ENCODE data around the gene NRTN.

The NRTN gene

DNA sequence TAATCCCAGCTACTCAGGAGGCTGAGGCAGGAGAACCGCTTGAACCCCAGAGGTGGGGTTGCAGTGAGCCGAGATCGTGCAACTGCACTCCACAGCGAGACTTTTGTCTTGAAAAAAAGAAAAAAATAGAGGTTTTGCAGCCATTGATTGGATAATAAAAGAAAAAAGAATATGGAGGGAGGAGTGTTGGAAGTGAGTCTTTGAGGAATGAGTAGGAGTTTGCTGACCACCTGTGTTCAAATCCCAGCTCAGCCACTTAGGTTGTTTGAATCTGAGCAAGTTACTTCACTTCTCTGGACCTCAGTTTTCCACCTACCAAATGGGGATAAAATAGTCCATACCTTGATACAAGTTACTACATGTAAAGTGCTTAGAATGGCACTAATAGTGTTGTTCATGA, 6.2 kb downstream of the NRTN start:
- in situ Hi-C loops (cut with HindIII; ENCODE audit: low sequenced_read_pairs), result no loop called here

DNA sequence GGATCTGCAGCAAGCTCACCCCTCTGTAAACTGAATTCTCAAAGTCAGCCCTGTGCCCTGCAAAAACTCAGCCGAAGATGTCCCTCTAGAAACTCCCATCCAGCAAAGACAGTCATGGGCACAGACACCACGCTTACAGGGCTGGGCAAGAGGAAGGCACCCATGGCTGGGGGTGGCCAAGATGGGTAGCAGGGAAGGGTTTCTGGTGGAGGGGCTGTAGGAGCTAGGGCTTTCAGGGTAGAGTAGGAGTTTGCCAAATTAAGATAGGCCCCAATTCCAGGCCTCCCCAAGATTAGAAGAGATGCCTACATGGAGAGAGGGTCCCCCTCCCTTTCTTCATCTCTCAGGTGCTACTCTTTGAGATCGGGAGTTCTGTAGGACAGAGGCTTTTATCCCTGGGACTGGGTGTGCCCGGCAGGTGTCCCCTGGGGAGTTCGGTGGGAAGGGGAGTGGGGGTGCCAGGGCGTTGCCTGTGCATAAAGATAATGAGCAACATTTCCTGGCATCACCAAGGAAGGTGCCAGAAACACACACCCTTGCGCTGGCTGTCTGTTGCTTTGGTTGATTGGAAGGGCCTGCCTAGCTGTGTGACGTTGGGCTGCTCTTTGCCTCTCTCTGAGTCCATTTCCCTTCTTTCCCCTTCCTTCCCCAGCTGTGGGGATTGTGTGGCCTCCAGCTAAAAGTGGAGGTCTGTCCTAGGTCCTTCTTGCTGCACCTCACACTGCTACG, 9.4 kb downstream of the NRTN start:
- in situ Hi-C loops (cut with HindIII; ENCODE audit: low sequenced_read_pairs), result no loop called here

DNA sequence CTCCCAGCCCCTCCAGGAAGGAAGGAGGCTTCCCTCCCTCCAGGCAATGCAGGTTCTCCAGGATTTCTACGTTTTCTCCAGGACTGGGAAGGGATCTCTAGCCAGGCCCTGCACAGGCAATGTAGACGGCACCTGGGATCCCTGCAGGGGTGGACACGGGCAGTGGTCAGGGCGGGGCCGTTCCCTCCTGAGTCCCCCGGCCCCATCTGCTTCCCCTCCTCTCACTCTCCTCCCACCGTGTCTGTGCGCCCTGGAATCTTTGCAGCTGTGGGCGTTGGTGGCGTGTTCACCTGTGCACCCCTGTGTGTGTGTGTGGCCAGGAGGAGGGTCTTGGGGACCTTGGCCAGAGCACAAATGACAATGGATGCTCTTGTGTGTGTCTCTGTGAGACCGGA, 10.0 kb downstream of the NRTN start:
- in situ Hi-C loops (cut with HindIII; ENCODE audit: low sequenced_read_pairs), result no loop called here

DNA sequence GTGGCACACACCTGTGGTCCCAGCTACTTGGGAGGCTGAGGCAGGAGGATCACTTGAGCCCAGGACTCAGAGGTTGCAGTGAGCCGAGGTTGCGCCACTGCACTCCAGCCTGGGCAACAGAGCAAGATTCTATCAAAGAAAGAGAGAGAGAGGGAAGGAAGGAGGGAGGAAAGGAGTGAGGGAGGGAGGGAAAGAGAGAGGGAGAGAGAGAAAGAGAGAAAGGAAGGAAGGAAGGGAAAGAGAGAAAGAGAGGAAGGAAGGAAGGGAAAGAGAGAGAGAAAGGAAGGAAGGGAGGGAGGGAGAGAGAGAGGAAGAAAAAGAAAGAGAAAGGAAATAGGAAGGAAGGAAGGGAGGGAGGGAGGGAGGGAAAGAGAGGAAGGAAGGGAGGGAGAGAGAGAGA, 12.4 kb downstream of the NRTN start:
- in situ Hi-C loops (cut with HindIII; ENCODE audit: low sequenced_read_pairs), result no loop called here

DNA sequence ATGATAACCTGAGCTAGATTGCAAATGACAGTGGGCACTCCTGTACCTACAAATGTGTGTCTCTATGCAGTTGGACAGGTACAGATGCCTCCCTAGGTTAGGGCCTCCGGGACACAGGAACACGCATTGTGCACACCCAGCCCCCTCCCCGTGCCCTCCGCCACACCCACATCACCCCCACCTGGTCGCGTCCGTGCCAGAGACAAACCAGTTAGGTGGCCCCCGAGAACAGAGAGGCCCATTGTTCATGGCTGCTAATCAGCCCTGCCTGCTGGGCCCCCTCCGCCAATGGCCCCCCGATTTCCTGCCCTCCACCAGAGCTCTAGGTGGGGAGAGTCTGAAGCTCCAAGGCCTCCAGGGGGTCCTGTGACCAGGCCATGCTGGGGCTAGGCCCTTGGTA, 13.7 kb downstream of the NRTN start:
- in situ Hi-C loops (cut with HindIII; ENCODE audit: low sequenced_read_pairs), result no loop called here

DNA sequence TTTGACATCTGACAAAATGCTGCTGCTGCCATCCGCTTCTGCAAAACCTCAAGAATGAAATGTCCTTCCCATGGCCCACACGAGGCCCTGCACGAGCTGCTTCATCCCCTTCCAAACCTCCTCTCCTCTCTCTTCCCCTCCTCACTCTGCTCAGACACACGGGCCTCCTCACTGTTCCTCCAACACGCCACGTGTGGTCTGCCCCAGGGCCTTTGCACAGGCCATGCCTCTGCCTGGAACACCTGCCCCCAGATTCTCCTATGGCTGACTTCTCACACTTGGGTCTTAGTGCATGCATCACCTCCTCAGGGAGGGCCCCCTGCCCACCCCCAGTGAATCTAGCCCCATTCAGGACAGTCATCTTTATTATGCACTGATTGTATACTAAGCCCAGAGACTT, 15.9 kb downstream of the NRTN start:
- in situ Hi-C loops (cut with HindIII; ENCODE audit: low sequenced_read_pairs), result no loop called here

DNA sequence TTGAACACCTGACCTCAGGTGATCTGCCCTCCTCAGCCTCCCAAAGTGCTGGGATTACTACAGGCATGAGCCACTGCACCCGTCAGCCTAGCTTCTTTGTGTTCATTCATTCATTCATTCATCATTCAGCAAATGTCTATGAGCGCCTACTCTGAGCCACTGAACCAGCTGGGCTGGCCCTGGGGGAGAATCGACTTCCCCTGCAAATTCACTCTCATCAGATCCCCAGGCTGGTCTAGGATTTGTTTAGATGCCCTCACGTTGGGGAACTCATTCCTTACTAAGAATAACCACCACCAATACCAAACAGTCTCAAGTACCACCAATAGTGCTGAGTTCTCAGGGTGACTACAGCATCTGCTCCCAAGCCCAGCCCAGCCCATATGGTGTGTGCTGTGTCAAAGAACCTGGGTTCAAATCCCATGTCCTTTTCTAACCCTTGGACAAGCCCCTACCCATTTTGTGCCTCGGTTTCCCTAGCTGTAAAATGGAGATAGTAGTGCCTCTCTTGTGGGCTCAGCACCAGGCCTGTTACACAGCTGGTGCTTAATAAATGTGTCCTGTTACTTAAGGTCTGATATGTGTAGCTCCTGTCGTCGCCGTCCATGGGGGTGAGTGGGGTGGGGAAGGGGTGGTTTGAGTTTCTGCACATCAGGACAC, 16.8 kb downstream of the NRTN start:
- in situ Hi-C loops (cut with HindIII; ENCODE audit: low sequenced_read_pairs), result no loop called here

DNA sequence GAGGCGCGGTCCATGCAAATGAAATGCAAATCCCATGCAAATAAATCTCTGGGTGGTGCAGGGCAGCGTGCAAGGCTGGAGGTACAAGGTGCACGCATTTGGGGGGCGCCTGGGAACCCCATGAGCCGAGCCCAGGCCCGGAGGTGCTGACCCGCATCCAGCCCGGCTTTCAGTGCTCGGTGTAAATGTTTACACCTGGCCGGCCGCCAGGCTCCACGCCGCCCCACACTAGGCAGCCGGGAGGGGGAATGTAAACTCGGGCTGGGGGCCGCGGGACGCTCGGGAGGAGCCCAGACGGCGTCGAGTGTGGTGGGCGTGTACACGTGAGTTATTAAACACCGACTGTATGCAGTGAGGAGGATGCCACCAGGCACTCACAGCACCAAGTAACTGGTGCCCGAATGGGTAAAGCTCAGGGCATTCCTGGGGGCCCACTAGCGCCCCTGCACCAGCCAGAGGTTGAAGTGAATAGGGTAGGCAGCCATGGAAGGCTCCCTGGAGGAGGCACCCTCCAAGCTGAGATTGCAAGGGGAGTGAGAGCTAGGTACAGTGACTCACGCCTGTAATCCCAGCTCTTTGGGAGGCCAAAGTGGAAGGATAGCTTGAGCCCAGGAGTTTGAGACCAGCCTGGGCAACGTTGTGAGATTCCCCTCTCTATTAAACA, 17.4 kb downstream of the NRTN start:
- in situ Hi-C loops (cut with HindIII; ENCODE audit: low sequenced_read_pairs), result no loop called here

DNA sequence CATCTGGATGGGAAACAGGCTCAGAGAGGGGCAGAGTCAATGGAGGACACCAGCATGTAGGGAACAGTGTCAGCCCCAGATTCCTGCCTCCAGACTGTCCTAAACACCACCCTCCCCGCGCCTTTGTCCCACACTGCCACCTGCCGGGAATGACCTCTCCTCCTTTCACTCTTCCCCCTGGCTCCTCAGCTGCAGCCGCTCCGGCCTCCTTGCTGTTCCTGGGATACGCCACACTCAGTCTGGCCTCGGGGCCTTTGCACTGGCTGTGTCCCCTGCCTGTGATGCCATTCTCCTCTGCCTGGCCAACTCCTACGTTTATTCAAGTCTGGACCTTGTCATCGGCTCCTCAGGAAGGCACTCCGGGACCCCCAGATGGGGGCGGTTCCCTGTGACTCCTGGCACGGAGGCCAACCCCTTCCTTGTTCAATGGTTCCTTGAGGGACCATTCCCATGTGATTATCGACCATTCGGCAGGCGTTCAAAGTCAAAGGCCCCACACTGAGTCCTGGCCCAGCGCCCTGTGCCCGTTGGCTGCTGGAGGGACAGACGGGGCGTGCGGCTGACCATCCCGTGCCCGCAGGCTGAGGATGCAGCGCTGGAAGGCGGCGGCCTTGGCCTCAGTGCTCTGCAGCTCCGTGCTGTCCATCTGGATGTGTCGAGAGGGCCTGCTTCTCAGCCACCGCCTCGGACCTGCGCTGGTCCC, 18.9 kb downstream of the NRTN start:
- in situ Hi-C loops (cut with HindIII; ENCODE audit: low sequenced_read_pairs), result no loop called here

DNA sequence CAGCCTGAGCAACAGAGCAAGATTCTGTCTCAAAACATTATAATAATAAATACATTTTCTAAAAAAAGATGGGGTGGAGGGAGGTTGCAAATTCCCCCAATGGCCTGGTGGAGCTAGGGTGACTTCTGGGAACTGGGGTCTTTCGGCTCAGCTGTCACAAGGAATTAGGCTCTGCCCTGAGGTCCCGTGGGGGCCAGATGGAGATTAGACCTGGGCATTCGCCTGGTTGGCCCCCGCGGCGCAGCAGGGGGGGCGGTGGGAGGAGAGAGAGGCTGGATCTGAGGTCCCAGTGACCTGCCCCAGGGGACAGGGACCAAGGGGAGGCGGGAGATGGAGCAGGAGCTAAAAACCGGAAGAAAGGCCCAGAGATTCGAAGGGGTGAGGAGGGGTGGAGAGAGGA, 19.9 kb downstream of the NRTN start:
- in situ Hi-C loops (cut with HindIII; ENCODE audit: low sequenced_read_pairs), result no loop called here

DNA sequence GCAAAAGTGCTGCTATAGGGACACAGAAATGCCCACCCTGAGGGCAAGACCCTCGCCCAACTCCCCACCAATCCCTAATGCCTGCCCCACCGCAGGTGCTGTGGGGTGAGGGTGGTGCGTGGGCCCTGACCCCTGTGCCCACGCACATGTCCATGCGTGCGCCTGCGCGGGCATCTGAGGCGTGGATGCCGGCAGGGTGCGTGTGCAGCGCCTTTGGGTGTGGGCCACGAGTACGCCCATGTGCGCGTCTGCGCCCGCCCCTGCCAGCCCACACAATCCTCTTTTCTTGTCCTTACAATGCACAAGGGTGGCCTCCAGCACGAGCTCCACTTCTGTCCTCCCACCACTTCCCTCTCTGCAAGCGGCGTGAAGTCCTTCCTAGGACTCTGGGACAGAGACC, 20.3 kb downstream of the NRTN start:
- in situ Hi-C loops (cut with HindIII; ENCODE audit: low sequenced_read_pairs), result no loop called here

DNA sequence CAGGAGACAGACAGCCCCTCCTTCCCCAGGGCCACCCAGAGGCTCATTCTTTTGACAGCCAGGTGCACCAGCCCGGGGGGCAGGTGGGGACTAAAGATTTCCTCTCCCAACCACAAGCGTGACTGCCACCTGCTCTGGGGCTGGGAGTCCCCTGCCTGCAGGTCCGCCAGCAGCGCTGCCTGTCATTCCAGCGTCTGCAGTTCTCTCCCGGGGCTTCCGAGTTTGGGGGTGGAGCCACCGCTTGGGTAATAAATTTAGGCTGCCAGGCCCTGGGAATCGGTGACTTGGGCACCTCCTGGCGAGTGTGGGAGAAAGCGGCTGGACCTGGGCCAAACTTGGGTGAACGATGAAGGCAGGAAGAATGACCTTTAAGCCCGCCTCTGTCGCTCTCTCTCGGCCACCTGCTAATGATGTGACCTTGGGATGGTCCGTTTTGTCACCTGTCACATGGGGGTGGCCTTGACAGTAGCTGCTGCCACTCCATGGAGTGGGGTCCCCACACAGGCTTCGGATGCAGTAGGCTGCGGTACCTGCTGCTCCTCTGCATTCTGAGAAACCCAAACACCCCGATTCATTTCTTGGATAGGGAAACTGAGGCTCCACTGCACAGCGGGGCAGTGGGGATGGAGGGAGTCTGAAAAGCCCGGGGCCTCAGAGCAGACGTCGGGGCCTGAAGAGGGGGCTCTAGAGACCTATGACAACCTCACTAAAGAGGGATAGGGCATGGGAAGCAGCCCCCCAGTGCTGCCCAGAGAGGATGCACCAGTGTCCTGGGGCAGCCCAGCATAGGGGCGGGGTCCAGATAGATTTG, 21.9 kb downstream of the NRTN start:
- in situ Hi-C loops (cut with HindIII; ENCODE audit: low sequenced_read_pairs), result no loop called here

DNA sequence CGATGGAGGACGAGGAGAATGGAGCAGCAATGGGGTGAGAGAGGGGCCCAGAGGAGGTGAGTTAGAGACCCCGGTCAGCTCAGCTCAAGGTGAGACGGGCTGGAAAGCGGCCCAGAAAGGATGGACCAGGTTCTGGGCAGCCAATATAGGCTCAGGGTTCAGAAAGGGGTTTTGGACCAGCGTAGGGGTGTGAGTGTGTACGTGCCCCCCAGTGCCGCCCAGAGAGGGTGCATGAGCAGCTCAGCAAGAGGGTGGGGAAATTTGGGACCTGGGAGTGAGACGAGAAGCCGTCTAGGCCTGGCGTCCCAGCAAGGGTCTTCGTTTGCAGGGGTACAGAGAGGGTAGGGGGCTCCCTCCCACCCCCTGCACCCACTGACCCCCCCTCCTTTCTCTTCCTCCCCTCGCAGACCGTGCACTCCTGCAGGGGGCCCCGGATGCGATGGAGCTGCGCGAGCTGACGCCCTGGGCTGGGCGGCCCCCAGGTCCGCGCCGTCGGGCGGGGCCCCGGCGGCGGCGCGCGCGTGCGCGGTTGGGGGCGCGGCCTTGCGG, 22.5 kb downstream of the NRTN start:
- in situ Hi-C loops (cut with HindIII; ENCODE audit: low sequenced_read_pairs), result no loop called here

DNA sequence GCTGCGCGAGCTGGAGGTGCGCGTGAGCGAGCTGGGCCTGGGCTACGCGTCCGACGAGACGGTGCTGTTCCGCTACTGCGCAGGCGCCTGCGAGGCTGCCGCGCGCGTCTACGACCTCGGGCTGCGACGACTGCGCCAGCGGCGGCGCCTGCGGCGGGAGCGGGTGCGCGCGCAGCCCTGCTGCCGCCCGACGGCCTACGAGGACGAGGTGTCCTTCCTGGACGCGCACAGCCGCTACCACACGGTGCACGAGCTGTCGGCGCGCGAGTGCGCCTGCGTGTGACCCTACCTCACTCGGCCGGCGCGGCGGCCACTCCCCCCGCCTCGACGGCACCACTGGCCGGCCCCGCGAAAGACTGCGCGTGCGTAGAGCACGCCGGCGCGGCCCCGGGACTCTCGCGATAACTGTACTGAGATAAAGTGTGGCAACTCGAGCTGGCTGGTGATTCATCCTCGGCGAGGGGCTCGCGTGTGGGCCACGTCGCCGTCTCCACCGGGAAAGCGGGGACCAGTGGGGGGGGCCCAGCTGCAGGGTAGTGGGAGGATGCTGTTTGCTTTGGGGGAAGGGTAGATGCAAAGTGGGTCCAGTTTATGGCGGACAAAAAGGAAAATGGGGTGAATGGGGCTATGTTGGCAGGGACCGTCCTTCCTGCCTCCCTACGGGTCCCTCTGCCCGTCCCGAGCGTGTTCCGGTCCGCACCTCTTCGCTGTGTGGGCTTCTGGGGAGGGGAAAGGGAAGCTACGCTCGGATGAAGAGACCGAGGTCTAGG, 23.2 kb downstream of the NRTN start:
- in situ Hi-C loops (cut with HindIII; ENCODE audit: low sequenced_read_pairs), result no loop called here

DNA sequence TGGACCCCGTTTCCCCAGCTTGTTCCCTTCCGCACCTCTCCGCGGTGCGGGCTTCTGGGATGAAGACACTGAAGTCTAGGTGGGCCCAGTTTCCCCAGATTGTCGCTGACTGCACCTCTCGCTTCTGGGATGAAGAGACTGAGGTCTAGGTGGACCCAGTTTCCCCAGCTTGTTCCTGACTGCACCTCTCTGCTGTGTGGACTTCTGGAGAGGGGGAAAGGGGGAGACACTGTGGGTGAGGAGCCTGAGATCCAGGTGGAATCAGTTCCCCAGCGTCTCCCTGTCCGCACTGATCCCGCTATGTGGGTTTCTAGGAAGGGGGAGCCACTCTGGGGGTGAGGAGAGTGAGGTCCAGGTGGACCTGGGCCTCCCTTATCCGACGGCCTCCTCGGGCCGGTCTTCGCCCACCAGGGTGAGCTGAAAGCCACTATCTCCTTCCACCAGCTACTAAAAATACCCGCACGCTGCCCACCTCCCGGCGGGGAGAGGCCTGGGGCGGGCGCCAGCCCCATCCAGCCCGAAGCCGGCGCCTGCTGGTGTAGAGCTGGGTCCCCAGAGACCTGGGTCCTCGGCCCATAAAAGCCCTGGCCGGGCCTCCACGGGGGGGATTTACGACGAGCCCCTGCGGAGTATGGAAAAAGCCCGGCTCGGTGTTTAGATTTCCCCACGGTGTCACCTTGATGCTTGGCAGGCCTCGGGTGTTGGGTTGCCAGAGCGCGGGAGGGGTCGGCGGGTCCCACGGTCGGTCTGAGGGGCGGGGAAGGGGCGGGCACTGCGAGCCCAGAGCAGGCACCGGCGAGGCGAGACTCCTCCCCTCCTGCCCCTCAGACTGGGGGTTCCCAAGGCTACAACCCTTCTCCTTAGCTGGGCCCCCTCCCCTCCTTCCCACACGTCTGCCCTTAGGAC, 24.0 kb downstream of the NRTN start:
- in situ Hi-C loops (cut with HindIII; ENCODE audit: low sequenced_read_pairs), result no loop called here

DNA sequence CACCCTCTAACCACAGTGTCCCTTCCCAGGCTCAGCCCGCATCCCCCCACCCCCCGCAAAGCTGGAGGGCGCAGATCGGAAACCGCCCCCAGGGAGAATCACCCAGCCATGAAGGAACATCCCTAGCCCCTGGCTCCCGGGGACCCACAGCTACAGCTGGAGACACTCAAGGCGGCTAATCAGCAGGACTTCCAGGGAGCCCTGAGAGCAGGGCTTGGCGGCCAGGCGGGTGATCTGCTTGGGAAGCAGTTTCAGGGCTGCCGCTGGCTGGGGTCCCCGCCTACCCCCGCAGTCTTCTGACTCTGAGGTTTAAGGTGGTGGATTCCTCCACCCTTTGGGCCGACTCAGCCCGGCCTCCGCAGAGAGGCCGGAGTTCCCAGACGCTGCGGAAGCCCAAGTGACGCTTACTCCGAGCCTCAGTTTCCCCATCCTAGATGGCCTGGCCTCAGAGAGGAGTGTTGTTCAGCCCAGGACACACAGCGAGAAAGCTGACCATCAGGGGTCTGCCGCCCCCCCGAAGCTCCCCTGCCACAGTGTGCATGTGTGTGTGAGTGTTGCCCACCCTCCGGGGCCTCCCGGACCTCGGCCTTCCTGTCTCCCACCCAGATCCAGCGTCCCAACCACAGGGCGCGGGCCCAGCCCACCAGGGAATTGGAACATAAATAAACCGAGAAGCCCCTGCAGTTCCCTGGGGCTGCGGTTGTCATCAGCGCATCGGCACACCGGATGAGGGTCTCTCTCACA, 24.9 kb downstream of the NRTN start:
- in situ Hi-C loops (cut with HindIII; ENCODE audit: low sequenced_read_pairs), result loop anchor here (10.0 kb wide), 2 partner anchors 75 to 315 kb away; partner anchors contain the start of genes NDUFA11 and VMAC

DNA sequence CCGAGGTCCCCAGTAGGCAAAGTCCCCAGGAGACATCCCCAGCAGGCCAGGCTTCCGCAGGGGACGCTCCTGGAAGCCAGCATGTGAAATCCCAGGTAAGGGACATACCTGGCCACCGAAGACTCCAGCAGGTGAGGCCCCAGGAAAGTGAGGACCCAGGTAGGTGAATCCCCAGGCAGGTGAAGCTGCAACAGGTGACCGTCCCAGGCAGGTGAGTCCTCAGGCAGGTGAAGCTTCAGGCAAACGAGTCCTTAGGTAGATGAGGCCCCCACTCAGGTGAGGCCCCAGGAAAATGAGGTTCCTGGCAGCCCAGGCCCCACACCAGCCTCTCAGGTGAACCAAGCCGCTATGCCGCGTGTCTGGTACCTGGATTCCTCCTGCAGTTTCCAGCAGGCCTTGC, 26.3 kb downstream of the NRTN start:
- in situ Hi-C loops (cut with HindIII; ENCODE audit: low sequenced_read_pairs), result loop anchor here (10.0 kb wide), 2 partner anchors 74 to 314 kb away; partner anchors contain the start of genes NDUFA11 and VMAC

DNA sequence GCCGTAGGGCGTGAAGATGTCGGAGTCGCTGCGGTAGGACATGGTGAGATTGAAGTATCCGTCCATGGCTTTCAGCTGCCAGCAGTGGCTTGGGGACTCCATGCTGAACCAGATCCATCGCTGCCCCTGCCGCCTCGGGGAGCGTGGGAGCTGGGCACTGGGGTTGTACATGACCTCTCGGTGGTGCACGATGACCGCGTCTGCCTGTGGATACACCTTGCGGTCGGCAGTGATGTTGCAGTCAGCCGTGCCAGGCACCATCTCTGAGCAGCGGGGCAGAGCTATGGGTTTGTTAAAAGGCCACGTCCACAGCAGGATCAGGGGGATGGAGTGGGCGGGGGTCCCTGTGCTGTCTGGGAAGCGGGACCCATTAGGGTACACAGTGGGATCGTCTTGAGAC, 27.2 kb downstream of the NRTN start:
- in situ Hi-C loops (cut with HindIII; ENCODE audit: low sequenced_read_pairs), result loop anchor here (10.0 kb wide), 2 partner anchors 73 to 313 kb away; partner anchors contain the start of genes NDUFA11 and VMAC
